GM21786 (cell line): ENCODE data around the gene MOSPD3.

Experiments used
- ATAC-seq: cut with Tn5 transposase; IDR thresholded peaks from one replicate; pipeline ENCODE4 v1.9.1; 2021; ENCODE audit not compliant: unreplicated experiment

Gene MOSPD3

GRCh38 chr7:100590077-100590737, 22.1 kb upstream of the MOSPD3 start:
- no peak for ATAC-seq

- no peak for ATAC-seq
Measured at GRCh38 chr7:100591596-100591995, 20.7 kb upstream of the MOSPD3 start.

- ATAC-seq = no peak
Measured at GRCh38 chr7:100595188-100595587, 17.2 kb upstream of the MOSPD3 start.

GRCh38 chr7:100598425-100598824, 13.9 kb upstream of the MOSPD3 start:
- no peak for ATAC-seq

- ATAC-seq = no peak
Measured at GRCh38 chr7:100599911-100600729, 12.2 kb upstream of the MOSPD3 start.

GRCh38 chr7:100600730-100601038, 11.7 kb upstream of the MOSPD3 start:
- ATAC-seq = no peak

- no peak for ATAC-seq
Measured at GRCh38 chr7:100602889-100603725, 9.2 kb upstream of the MOSPD3 start.

GRCh38 chr7:100603726-100604027, 8.7 kb upstream of the MOSPD3 start:
- no peak for ATAC-seq

GRCh38 chr7:100604028-100604975, 8.0 kb upstream of the MOSPD3 start:
- ATAC-seq = peak; percentile 52

- no peak for ATAC-seq
Measured at GRCh38 chr7:100604976-100605911, 7.1 kb upstream of the MOSPD3 start.

GRCh38 chr7:100606313-100606712, 6.0 kb upstream of the MOSPD3 start:
- no peak for ATAC-seq

GRCh38 chr7:100607111-100607510, 5.2 kb upstream of the MOSPD3 start:
- ATAC-seq = no peak

GRCh38 chr7:100609958-100610357, 2.4 kb upstream of the MOSPD3 start:
- ATAC-seq = no peak

GRCh38 chr7:100612730-100613390, 520 bp downstream of the MOSPD3 start:
- peak; percentile 1 for ATAC-seq

GRCh38 chr7:100613412-100614175, 1.3 kb downstream of the MOSPD3 start:
- no peak for ATAC-seq

GRCh38 chr7:100614308-100614861, 2.0 kb downstream of the MOSPD3 start:
- ATAC-seq = no peak

GRCh38 chr7:100620239-100620638, 7.9 kb downstream of the MOSPD3 start:
- ATAC-seq = no peak

- no peak for ATAC-seq
Measured at GRCh38 chr7:100620804-100621203, 8.5 kb downstream of the MOSPD3 start.
